Measurements from ENCODE around the gene RBM38.
A peak's percentile ranks its signal among the peaks of the same experiment; 100 is the strongest.

The RBM38 gene

GRCh38 chr20:57391439-57392301 is 474 bp downstream of the RBM38 start:
- peak; percentile 15 for DNase-seq

GRCh38 chr20:57392512-57393271 is 1.5 kb downstream of the RBM38 start:
- DNase-seq, result no peak

GRCh38 chr20:57393321-57394120 is 2.3 kb downstream of the RBM38 start:
- DNase-seq, result peak; percentile 19

GRCh38 chr20:57394121-57395082 is 3.2 kb downstream of the RBM38 start:
- no peak for DNase-seq

GRCh38 chr20:57395111-57395966 is 4.1 kb downstream of the RBM38 start:
- no peak for DNase-seq

GRCh38 chr20:57396212-57396983 is 5.2 kb downstream of the RBM38 start:
- DNase-seq, result no peak

- no peak for DNase-seq
Measured at GRCh38 chr20:57396984-57397692, 5.9 kb downstream of the RBM38 start.

- no peak for DNase-seq
Measured at GRCh38 chr20:57397693-57398108, 6.5 kb downstream of the RBM38 start.

- no peak for DNase-seq
Measured at GRCh38 chr20:57398231-57398821, 7.1 kb downstream of the RBM38 start.

- no peak for DNase-seq
Measured at GRCh38 chr20:57398901-57399535, 7.8 kb downstream of the RBM38 start.

GRCh38 chr20:57399587-57400155 is 8.5 kb downstream of the RBM38 start:
- no peak for DNase-seq

- no peak for DNase-seq
Measured at GRCh38 chr20:57400231-57400701, 9.1 kb downstream of the RBM38 start.

GRCh38 chr20:57400821-57401564 is 9.8 kb downstream of the RBM38 start:
- no peak for DNase-seq

GRCh38 chr20:57401565-57401918 is 10.3 kb downstream of the RBM38 start:
- DNase-seq, result no peak

GRCh38 chr20:57402206-57403125 is 11.3 kb downstream of the RBM38 start:
- no peak for DNase-seq

GRCh38 chr20:57403216-57403615 is 12.0 kb downstream of the RBM38 start:
- no peak for DNase-seq

All from DMS79 (cell line).